Left lung (tissue), 10 donors: ENCODE data around the gene PCDHGA2. TPM values are rescaled to one million over a fixed set of nuclear protein-coding genes. Genes with fewer than 3 reads are reported as not detected.
"Not testable (repeated sequence)": the region's sequence is repeated elsewhere in the genome, so short reads cannot be mapped to it uniquely, and the experiment has no call there.

Experiments used
- ATAC-seq: fragments of 200-7000 bp; cut with Tn5 transposase; one replicate; pipeline ENCODE4 v1.9.1; 2020; ENCODE audit warnings: moderate library complexity
- DNase-seq, 4 donors: peaks; one replicate each; pipeline ENCODE4 v3.0.0-alpha.2; 2013 to 2020
- H3K27ac ChIP-seq, 2 donors: fragments of 200-600 bp; sonication (generic) in 1 of 2; one replicate each; pipeline versions ENCODE4 v1.5.0 to v1.8.0; 2020 to 2021
- H3K27me3 ChIP-seq, 2 donors: fragments of 200-600 bp; sonication (generic) in 1 of 2; one replicate each; pipeline versions ENCODE4 v1.5.0 to v1.8.0; 2020 to 2021
- H3K36me3 ChIP-seq, 2 donors: fragments of 200-600 bp; sonication (generic) in 1 of 2; one replicate each; pipeline versions ENCODE4 v1.5.0 to v1.8.0; 2020 to 2021
- H3K4me1 ChIP-seq, 2 donors: fragments of 200-600 bp; one replicate each; pipeline ENCODE4 v1.8.0; 2021
- H3K4me3 ChIP-seq, 2 donors: fragments of 200-600 bp; sonication (generic) in 1 of 2; one replicate each; pipeline versions ENCODE4 v1.5.0 to v1.8.0; 2020 to 2021; ENCODE audit warnings: mild to moderate bottlenecking in 1 of 2
- H3K9me3 ChIP-seq, 2 donors: fragments of 200-600 bp; sonication (generic) in 1 of 2; one replicate each; pipeline versions ENCODE4 v1.5.0 to v1.8.0; 2020 to 2021
- intact Hi-C, 2 donors: fragments of 100-400 bp; cut with DNase I; formaldehyde crosslinking; loops; one replicate each; pipeline versions ENCODE4 v1.11.2 to v1.14.2; 2022
- polyA plus RNA-seq, 6 donors: library from polyadenylated mRNA; unstranded; fragments of 120-200 nt; gene quantifications; one replicate each; pipeline ENCODE4 v1.2.1, GENCODE V29; 2013; ENCODE audit not compliant: insufficient read length in 6 of 6
- total RNA-seq, 2 donors: library from RNA; stranded (reverse); fragmentation: NEBNext Ultra II Directional; extraction: Animal tissue kit (Norgen Biotek cat#: 25700); gene quantifications; one replicate each; pipeline ENCODE4 v1.2.1, GENCODE V29; 2021
- TF ChIP-seq, protein P1 (sequence below), 2 donors: fragments of 200-600 bp; sonication (generic) in 1 of 2; IDR thresholded peaks; one replicate each; pipeline versions ENCODE4 v1.5.0 to v1.8.0; 2021; ENCODE audit warnings: antibody characterized with exemption in 2 of 2
- donor health status: DM: no; HTN: yes; CAD: no.
- donor health status: DM: no; HTN: no; CAD: no.

Gene PCDHGA2
- total and polyA plus RNA-seq, 8 donors = 2.0 to 7.1 (median 5.3) TPM

DNA sequence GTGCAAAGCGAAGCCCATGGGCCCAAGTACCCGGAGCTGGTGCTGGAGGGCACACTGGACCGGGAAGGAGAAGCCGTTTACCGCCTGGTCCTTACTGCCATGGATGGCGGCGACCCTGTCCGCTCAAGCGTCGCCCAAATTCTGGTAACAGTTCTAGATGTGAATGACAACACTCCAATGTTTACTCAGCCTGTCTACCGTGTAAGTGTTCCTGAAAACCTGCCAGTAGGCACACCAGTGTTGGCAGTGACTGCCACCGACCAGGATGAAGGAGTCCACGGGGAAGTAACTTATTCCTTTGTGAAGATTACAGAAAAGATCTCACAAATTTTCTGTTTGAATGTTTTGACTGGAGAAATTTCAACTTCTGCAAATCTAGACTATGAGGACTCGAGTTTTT lies 36.1 kb downstream of the PCDHGA2 start:
- no peaks in the 10 kb centered on the region for H3K4me1 ChIP-seq
- TF ChIP-seq, protein P1, sequence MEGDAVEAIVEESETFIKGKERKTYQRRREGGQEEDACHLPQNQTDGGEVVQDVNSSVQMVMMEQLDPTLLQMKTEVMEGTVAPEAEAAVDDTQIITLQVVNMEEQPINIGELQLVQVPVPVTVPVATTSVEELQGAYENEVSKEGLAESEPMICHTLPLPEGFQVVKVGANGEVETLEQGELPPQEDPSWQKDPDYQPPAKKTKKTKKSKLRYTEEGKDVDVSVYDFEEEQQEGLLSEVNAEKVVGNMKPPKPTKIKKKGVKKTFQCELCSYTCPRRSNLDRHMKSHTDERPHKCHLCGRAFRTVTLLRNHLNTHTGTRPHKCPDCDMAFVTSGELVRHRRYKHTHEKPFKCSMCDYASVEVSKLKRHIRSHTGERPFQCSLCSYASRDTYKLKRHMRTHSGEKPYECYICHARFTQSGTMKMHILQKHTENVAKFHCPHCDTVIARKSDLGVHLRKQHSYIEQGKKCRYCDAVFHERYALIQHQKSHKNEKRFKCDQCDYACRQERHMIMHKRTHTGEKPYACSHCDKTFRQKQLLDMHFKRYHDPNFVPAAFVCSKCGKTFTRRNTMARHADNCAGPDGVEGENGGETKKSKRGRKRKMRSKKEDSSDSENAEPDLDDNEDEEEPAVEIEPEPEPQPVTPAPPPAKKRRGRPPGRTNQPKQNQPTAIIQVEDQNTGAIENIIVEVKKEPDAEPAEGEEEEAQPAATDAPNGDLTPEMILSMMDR (IDR thresholded peaks at IDR 0.05) = no peak
- DNase-seq (no peak), ATAC-seq (no peak)
- H3K4me3 ChIP-seq = no peak overlapping the region
- H3K9me3 ChIP-seq = peaks cover 3 to 90% of the 10 kb centered on the region in 2 donors
- intact Hi-C loops = no loop called here
- H3K36me3 ChIP-seq = no peaks in the 10 kb centered on the region
- H3K27me3 ChIP-seq = peaks cover 9 to 91% of the 10 kb centered on the region in 2 donors
- no peak overlapping the region for H3K27ac ChIP-seq

DNA sequence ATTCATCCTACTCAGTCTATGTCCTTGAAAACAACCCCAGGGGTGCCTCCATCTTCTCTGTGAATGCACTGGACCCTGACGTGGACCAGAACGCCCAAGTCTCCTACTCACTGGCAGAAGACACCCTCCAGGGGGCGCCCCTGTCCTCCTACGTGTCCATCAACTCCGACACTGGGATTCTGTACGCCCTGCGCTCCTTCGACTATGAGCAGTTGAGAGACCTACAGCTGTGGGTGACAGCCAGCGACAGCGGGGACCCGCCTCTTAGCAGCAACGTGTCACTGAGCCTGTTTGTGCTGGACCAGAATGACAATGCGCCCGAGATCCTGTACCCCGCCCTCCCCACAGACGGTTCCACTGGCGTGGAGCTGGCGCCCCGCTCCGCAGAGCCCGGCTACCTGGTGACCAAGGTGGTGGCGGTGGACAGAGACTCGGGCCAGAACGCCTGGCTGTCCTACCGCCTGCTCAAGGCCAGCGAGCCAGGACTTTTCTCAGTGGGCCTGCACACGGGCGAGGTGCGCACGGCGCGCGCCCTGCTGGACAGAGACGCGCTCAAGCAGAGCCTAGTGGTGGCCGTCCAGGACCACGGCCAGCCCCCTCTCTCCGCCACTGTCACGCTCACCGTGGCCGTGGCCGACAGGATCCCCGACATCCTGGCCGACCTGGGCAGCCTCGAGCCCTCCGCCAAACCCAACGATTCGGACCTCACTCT lies 37.0 kb downstream of the PCDHGA2 start:
- H3K27ac ChIP-seq, H3K4me3 ChIP-seq, ATAC-seq, H3K36me3 ChIP-seq, DNase-seq, H3K4me1 ChIP-seq, intact Hi-C loops: not testable (repeated sequence)
- Histone ChIP-seq H3K9me3 (peaks cover 3 to 88% of the 10 kb centered on the region in 2 donors), H3K27me3 (peaks cover 5 to 88% of the 10 kb centered on the region in 2 donors)

DNA sequence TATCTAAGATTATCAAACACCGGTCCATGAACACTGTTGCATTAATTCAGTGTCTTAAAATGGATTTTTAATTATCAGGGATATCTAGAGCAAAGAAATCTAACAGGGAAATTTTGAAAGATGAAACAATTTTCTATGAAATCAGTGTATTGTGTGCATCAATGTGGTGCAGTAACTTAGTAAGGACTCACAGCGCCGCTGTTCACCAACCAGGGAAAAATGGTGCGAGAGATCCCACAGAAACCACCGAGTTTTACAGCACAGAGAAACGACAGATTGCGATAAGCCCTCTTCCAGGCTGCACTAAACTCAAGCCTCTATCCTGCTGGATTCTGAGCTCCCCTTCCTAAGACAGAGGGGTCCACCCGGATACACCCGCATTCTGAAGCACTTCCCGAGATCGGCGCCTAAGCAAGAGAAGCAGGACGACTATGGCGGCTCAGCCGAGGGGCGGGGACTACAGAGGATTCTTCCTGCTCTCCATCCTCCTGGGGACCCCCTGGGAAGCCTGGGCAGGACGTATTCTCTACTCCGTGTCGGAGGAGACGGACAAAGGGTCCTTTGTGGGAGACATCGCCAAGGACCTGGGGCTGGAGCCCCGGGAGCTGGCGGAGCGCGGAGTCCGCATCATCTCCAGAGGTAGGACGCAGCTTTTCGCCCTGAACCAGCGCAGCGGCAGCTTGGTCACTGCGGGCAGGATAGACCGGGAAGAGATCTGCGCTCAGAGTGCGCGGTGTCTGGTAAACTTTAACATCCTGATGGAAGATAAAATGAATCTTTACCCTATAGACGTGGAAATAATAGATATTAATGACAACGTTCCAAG lies 44.1 kb downstream of the PCDHGA2 start, which contains the start of gene PCDHGA7:
Gene PCDHGA7 (plus strand): TSS at position 274 of the 826 bp plus-strand sequence. CDS start 158 bp downstream, at position 432.
- Histone ChIP-seq H3K36me3 (no peaks in the 10 kb centered on the region), H3K4me3 (no peak within 1 kb of the TSS), H3K27me3 (peaks cover 14 to 86% of the 10 kb centered on the region in 2 donors), H3K9me3 (peaks cover 0 to 91% of the 10 kb centered on the region in 2 donors), H3K27ac (no peak within 1 kb of the TSS), H3K4me1 (no peaks in the 10 kb centered on the region)
- TF ChIP-seq, protein P1 (IDR thresholded peaks at IDR 0.05) = no peak
- intact Hi-C loops = no loop called here
- ATAC-seq (no peak), DNase-seq (no peak)

DNA sequence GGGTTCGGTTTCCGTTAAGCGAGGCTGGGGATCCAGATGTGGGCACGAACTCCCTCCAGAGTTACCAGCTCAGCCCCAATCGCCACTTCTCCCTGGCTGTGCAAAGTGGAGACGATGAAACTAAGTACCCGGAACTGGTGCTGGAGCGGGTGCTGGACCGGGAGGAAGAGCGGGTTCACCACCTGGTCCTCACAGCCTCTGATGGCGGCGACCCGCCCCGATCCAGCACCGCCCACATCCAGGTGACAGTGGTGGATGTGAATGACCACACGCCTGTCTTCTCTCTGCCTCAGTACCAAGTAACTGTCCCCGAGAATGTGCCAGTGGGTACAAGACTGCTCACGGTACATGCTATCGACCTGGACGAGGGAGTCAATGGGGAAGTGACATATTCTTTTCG lies 44.8 kb downstream of the PCDHGA2 start:
- DNase-seq (no peak), ATAC-seq (no peak)
- TF ChIP-seq, protein P1 (IDR thresholded peaks at IDR 0.05) = no peak
- Histone ChIP-seq H3K4me3 (no peak overlapping the region), H3K27me3 (peaks cover 14 to 83% of the 10 kb centered on the region in 2 donors), H3K36me3 (no peaks in the 10 kb centered on the region), H3K9me3 (peaks cover 0 to 87% of the 10 kb centered on the region in 2 donors), H3K27ac (no peak overlapping the region), H3K4me1 (no peaks in the 10 kb centered on the region)
- intact Hi-C loops = no loop called here

DNA sequence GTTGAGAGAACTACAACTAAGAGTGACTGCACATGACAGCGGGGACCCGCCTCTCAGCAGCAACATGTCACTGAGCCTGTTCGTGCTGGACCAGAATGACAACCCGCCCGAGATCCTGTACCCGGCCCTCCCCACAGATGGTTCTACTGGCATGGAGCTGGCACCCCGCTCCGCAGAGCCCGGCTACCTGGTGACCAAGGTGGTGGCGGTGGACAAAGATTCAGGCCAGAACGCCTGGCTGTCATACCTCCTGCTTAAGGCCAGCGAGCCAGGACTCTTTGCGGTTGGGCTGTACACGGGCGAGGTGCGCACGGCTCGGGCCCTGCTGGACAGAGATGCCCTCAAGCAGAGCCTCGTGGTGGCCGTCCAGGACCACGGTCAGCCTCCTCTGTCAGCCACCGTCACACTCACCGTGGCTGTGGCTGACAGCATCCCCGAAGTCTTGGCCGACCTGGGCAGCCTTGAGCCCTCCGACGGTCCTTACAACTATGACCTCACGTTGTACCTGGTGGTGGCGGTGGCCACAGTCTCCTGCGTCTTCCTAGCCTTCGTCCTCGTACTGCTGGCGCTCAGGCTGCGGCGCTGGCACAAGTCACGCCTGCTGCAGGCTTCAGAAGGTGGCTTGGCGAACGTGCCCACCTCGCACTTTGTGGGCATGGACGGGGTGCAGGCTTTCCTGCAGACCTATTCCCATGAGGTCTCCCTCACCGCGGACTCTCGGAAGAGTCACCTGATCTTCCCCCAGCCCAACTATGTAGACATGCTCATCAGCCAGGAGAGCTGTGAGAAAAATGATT lies 46.1 kb downstream of the PCDHGA2 start:
- no peak overlapping the region for H3K27ac ChIP-seq
- no peaks in the 10 kb centered on the region for H3K36me3 ChIP-seq
- H3K9me3 ChIP-seq = peaks cover 0 to 91% of the 10 kb centered on the region in 2 donors
- no peak for ATAC-seq
- H3K4me1 ChIP-seq = no peaks in the 10 kb centered on the region
- intact Hi-C loops = no loop called here
- peaks cover 14 to 90% of the 10 kb centered on the region in 2 donors for H3K27me3 ChIP-seq
- no peak overlapping the region for H3K4me3 ChIP-seq
- TF ChIP-seq, protein P1 (IDR thresholded peaks at IDR 0.05) = no peak
- DNase-seq = no peak
